Pancreas (tissue), 10 donors: ENCODE measurements around the gene ZBTB7B. TPM values are rescaled to one million over a fixed set of nuclear protein-coding genes. Genes with fewer than 3 reads are reported as not detected.

Experiments
- ATAC-seq, 4 donors: fragments of 200-7000 bp; cut with Tn5 transposase; one replicate each; pipeline versions ENCODE4 v1.8.0 to v1.9.1; 2020; ENCODE audit warnings: mild to moderate bottlenecking in 4 of 4, moderate library complexity in 4 of 4
- DNase-seq, 6 donors: peaks; one replicate each; pipeline ENCODE4 v3.0.0-alpha.2; 2020
- FAIRE-seq: peaks from 2 replicates; lab custom pipeline; 2012; peaks lifted over from hg19 to GRCh38; lab: Jason Lieb, UNC
- H3K27ac ChIP-seq, 4 donors: fragments of 200-600 bp; sonication (generic); 1 replicate in 3 of 4; 2 replicates in 1 of 4; pipeline versions ENCODE4 v1.5.0 to v1.8.0; 2020
- H3K27me3 ChIP-seq, 4 donors: fragments of 200-600 bp; one replicate each; pipeline ENCODE4 v1.8.0; 2021
- H3K36me3 ChIP-seq, 3 donors: fragments of 200-600 bp; sonication (generic) in 1 of 3; one replicate each; pipeline versions ENCODE4 v1.5.0 to v1.8.0; 2020 to 2021
- H3K4me1 ChIP-seq, 3 donors: fragments of 200-600 bp; one replicate each; pipeline ENCODE4 v1.8.0; 2021
- H3K4me3 ChIP-seq, 4 donors: fragments of 200-600 bp; sonication (generic) in 2 of 4; one replicate each; pipeline versions ENCODE4 v1.5.0 to v1.8.0; 2020 to 2021
- H3K9me3 ChIP-seq, 4 donors: fragments of 200-600 bp; one replicate each; pipeline ENCODE4 v1.8.0; 2021
- WGBS, 2 donors: extraction: QIAGEN DNeasy Blood & Tissue Kit; methylation state at CpG; one replicate each; pipeline ENCODE4 v1.1.7; 2013; 5-methylcytosine and 5-hydroxymethylcytosine counted together
- intact Hi-C, 3 donors: fragments of 100-400 bp; cut with DNase I; formaldehyde crosslinking; loops; one replicate each; pipeline versions ENCODE4 v1.11.1 to v1.14.2; 2022
- polyA plus RNA-seq, 2 donors: library from polyadenylated mRNA; stranded (reverse); fragments of 200-250 nt; gene quantifications; one replicate each; pipeline ENCODE4 v1.2.3, GENCODE V29; 2013
- total RNA-seq, 6 donors: library from RNA; stranded (reverse); fragmentation: NEBNext Ultra II Directional in 4 of 6; extraction: Animal tissue kit (Norgen Biotek cat#: 25700) in 4 of 6; gene quantifications; one replicate each; pipeline versions ENCODE4 v1.2.1 to v1.2.4, GENCODE V29; 2021 to 2023
- TF ChIP-seq, protein P1 (sequence below), 4 donors: fragments of 200-600 bp; sonication (generic) in 3 of 4; IDR thresholded peaks; one replicate each; pipeline versions ENCODE4 v1.5.0 to v1.8.0; 2021; ENCODE audit warnings: antibody characterized with exemption in 4 of 4
- donor health status: healthy with polysubstance abuse.
- donor health status: DM: no; HTN: no; CAD: no; lungs with moderate emphysema.
- donor health status: DM: no; HTN: no; CAD: no.
- donor health status: control.
- donor health status: control.
- donor health status: Bipolar disorder and iron deficiency.
- donor health status: DM: yes; HTN: yes; CAD: no.
- donor health status: DM: no; HTN: no; CAD: no.
- donor health status: DM: no; HTN: no; CAD: no.
- donor health status: DM: yes; HTN: yes; CAD: no.

The ZBTB7B gene
- total and polyA plus RNA-seq, 8 donors = 19.8 to 38.4 (median 34.4) TPM

- peaks cover 0 to 32% (median 25%) of the 10 kb centered on the region in 3 donors for H3K36me3 ChIP-seq
- DNase-seq (no peak), ATAC-seq (peak; percentile 10 to 41 (median 20)), FAIRE-seq (no peak)
- H3K9me3 ChIP-seq = no peaks in the 10 kb centered on the region
- 3 to 4% methylated on average over 25 of the region's 25 CpGs for WGBS, 2 donors
- H3K27ac ChIP-seq = peak overlapping the region; percentile 89 to 98 (median 96)
- H3K27me3 ChIP-seq = no peaks in the 10 kb centered on the region
- peaks cover 0 to 13% (median 5%) of the 10 kb centered on the region in 3 donors for H3K4me1 ChIP-seq
- intact Hi-C loops = loop anchor here in 2 of 3 donors (10.0 kb wide), 1 partner anchor 53 kb away; no protein-coding TSS in a partner anchor
- TF ChIP-seq, protein P1, sequence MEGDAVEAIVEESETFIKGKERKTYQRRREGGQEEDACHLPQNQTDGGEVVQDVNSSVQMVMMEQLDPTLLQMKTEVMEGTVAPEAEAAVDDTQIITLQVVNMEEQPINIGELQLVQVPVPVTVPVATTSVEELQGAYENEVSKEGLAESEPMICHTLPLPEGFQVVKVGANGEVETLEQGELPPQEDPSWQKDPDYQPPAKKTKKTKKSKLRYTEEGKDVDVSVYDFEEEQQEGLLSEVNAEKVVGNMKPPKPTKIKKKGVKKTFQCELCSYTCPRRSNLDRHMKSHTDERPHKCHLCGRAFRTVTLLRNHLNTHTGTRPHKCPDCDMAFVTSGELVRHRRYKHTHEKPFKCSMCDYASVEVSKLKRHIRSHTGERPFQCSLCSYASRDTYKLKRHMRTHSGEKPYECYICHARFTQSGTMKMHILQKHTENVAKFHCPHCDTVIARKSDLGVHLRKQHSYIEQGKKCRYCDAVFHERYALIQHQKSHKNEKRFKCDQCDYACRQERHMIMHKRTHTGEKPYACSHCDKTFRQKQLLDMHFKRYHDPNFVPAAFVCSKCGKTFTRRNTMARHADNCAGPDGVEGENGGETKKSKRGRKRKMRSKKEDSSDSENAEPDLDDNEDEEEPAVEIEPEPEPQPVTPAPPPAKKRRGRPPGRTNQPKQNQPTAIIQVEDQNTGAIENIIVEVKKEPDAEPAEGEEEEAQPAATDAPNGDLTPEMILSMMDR (IDR thresholded peaks at IDR 0.05) = no peak
- H3K4me3 ChIP-seq = peak overlapping the region; percentile 79 to 96 (median 92)
These were observed 40.3 kb upstream of the ZBTB7B start for GRCh38 chr1:154962156-154962749.

DNA sequence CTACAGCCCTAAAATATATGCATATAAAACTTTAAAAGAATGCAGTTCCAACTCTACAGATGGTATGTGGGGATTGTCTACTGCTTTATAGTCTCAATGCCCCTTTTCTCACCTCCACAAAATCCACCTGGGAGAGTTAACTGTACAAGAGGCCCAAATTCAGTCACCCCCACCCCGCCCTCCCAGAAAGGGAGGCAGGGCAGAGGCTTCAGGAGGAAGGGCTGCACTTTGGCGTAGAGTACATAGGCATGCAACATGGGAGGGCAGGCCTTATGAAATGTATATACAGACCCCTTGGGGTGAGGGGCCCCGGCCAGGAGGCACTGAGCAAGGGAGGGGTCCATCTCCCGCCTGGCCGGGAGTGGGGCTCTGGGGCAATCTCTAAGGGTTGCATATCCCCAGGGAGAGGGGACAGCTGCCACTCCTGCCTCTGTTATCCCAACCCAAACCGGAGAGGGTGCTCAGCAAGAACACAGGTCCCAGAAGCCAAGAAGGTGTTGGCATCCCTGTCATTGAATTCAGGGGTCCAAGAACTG lies 39.7 kb upstream of the ZBTB7B start:
- Histone ChIP-seq H3K9me3 (no peaks in the 10 kb centered on the region), H3K27ac (peak overlapping the region in 2 of 4 donors; percentile 96 to 98), H3K27me3 (no peaks in the 10 kb centered on the region), H3K36me3 (peaks cover 0 to 38% (median 30%) of the 10 kb centered on the region in 3 donors), H3K4me1 (peaks cover 0 to 13% (median 5%) of the 10 kb centered on the region in 3 donors), H3K4me3 (peak overlapping the region in 2 of 4 donors; percentile 91 to 94)
- ATAC-seq = no peak
- 65 to 79% methylated on average over 6 of the region's 6 CpGs for WGBS, 2 donors
- intact Hi-C loops = loop anchor here in 2 of 3 donors (10.0 kb wide), 1 partner anchor 52 kb away; no protein-coding TSS in a partner anchor
- no peak for FAIRE-seq
- TF ChIP-seq, protein P1 (IDR thresholded peaks at IDR 0.05) = no peak
- DNase-seq = no peak

DNA sequence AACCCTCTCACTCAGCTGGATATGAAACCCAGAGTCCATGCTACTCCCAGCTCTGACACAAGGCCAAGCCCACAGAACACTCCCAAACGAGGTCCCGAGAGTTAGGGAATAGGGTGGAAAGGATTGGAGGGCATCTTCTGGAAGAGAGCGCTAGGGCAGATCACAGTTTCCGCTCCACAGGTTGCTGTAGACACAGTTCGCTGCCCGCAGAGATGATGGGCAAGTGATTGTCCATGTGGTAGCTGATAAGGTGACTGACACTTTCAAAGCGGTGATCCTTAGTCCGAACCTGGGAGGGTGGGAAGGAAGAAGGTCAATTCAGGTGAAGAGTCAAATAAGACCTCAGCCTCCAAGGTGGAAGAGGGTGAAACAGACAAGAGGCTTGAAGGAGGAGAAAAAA lies 39.0 kb upstream of the ZBTB7B start:
- Histone ChIP-seq H3K4me3 (no peak overlapping the region), H3K27ac (no peak overlapping the region), H3K4me1 (peaks cover 0 to 13% (median 5%) of the 10 kb centered on the region in 3 donors), H3K36me3 (peaks cover 0 to 44% (median 30%) of the 10 kb centered on the region in 3 donors), H3K9me3 (no peaks in the 10 kb centered on the region), H3K27me3 (no peaks in the 10 kb centered on the region)
- WGBS, 2 donors = 70 to 72% methylated on average over 8 of the region's 8 CpGs
- ATAC-seq (no peak), DNase-seq (no peak), FAIRE-seq (no peak)
- TF ChIP-seq, protein P1 (IDR thresholded peaks at IDR 0.05) = no peak
- intact Hi-C loops = loop anchor here in 2 of 3 donors (10.0 kb wide), 1 partner anchor 51 kb away; no protein-coding TSS in a partner anchor

GRCh38 chr1:154964359-154964758 lies 38.2 kb upstream of the ZBTB7B start:
- TF ChIP-seq, protein P1 (IDR thresholded peaks at IDR 0.05) = no peak
- H3K36me3 ChIP-seq = peaks cover 0 to 44% (median 27%) of the 10 kb centered on the region in 3 donors
- no peaks in the 10 kb centered on the region for H3K27me3 ChIP-seq
- H3K27ac ChIP-seq = no peak overlapping the region
- WGBS, 2 donors = 71 to 76% methylated on average over 6 of the region's 6 CpGs
- no peak overlapping the region for H3K4me3 ChIP-seq
- H3K9me3 ChIP-seq = no peaks in the 10 kb centered on the region
- intact Hi-C loops = loop anchor here in 2 of 3 donors (10.0 kb wide), 1 partner anchor 50 kb away; no protein-coding TSS in a partner anchor
- no peak for FAIRE-seq
- DNase-seq = no peak
- H3K4me1 ChIP-seq = peaks cover 0 to 13% (median 5%) of the 10 kb centered on the region in 3 donors
- ATAC-seq = no peak
